ENCODE results near the gene RO60. TPM values are rescaled to one million over a fixed set of nuclear protein-coding genes. Genes with fewer than 3 reads are reported as not detected.

Gene RO60
- total and polyA plus RNA-seq, 2 of the 13 experiments (the other 11 are each of a cell fraction or from before 2014, with no cell fraction given): 20.3 to 53.7 TPM

DNA sequence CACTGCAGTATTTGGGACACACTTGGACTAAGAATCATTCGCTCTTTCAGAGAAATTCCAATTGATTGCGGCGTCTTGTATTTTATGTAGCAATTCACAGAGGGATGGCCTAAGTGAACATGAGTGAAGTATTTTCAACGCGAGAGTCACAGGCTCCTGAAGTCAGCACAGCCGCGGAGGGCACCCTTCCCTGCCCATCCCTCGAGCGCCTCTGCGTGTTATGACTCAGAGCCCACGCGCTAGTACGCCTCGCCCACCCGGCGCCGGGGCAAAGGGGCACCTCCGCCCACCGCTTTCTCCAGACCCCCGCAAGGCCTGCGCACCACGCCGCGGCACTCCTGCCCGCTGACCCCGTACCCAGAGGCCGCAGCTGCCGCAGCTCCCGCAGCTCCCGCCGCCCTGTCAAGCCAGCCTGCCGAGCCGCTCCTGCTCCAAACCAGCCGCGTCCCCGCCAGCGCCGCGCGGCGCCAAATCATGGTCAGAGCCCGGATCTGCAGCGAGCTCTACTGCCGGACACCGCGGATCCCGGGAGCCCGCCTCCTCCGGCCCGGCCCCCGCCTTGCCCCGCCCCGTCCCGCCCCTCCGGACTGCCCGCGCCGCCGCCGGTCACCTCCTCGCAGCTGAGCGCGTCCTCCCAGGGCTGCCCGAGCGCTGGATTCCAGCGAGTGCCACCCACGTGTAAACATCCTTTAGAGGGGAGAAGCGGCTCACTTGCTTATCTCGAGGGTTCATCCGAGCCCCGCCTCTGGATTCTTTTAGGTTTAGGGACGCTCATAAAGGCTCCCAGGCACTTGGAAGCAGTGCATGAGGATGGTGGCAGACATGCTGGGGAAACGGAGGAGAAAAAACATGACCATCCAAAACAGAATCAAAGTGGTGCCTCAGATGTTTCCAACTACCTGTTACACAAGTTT lies 45.8 kb downstream of the RO60 start, which contains the start of gene GLRX2 (continued):
- TF ChIP-seq, protein P1, sequence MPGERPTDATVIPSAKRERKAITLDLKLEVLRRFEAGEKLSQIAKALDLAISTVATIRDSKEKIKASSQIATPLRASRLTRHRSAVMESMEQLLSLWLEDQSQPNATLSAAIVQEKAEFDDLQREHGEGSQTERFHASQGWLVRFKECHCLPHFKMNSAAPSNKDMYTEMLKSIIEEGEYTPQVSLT (CRISPR knock-in tag; IDR thresholded peaks at IDR 0.05; ENCODE audit: borderline replicate concordance, low read depth): no peak
- TF ChIP-seq ZNF619 (CRISPR knock-in tag; IDR thresholded peaks at IDR 0.05) (no peak), ZNF264 (CRISPR knock-in tag; IDR thresholded peaks at IDR 0.05) (no peak), PHF8 (CRISPR knock-in tag; IDR thresholded peaks at IDR 0.05) (peak; percentile 82), TBL1XR1 (IDR thresholded peaks at IDR 0.05; ENCODE audit: borderline replicate concordance, low read length, partially characterized antibody) (peak; percentile 21), ZNF317 (CRISPR knock-in tag; IDR thresholded peaks at IDR 0.05) (no peak), ARID2 (CRISPR knock-in tag; IDR thresholded peaks at IDR 0.05; ENCODE audit: borderline replicate concordance) (no peak), ZNF629 (CRISPR knock-in tag; conservative IDR thresholded peaks at IDR 0.05) (0 out of 2 replicates have a peak, but pooled peaks have one; percentile 23), ZC3H4 (CRISPR knock-in tag; IDR thresholded peaks at IDR 0.05; ENCODE audit: borderline replicate concordance) (no peak), ZKSCAN8 (CRISPR knock-in tag; IDR thresholded peaks at IDR 0.05; ENCODE audit: borderline replicate concordance) (0 out of 2 replicates have a peak, but pooled peaks have one; percentile 19), SP1 (IDR thresholded peaks at IDR 0.05) (no peak), SP1 (CRISPR knock-in tag; IDR thresholded peaks at IDR 0.05) (peak; percentile 75), CEBPB (IDR thresholded peaks at IDR 0.05; ENCODE audit: borderline replicate concordance, low read depth, low read length) (0 out of 2 replicates have a peak, but pooled peaks have one; percentile 23), ATF7-NPFF (CRISPR knock-in tag; IDR thresholded peaks at IDR 0.05; ENCODE audit: low read depth) (peak; percentile 66; the same call in 1 of the 2 replicates), NFE2L1 (CRISPR knock-in tag; IDR thresholded peaks at IDR 0.05; ENCODE audit: borderline replicate concordance) (no peak), SSRP1 (CRISPR knock-in tag; IDR thresholded peaks at IDR 0.05) (no peak), ZNF558 (CRISPR knock-in tag; IDR thresholded peaks at IDR 0.05; ENCODE audit: borderline replicate concordance) (no peak), DNMT1 (CRISPR knock-in tag; IDR thresholded peaks at IDR 0.05) (0 out of 2 replicates have a peak, but pooled peaks have one; percentile 54)
- TF ChIP-seq, protein P2, sequence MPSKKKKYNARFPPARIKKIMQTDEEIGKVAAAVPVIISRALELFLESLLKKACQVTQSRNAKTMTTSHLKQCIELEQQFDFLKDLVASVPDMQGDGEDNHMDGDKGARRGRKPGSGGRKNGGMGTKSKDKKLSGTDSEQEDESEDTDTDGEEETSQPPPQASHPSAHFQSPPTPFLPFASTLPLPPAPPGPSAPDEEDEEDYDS (CRISPR knock-in tag; IDR thresholded peaks at IDR 0.05): peak; percentile 57
- TF ChIP-seq, protein P3, sequence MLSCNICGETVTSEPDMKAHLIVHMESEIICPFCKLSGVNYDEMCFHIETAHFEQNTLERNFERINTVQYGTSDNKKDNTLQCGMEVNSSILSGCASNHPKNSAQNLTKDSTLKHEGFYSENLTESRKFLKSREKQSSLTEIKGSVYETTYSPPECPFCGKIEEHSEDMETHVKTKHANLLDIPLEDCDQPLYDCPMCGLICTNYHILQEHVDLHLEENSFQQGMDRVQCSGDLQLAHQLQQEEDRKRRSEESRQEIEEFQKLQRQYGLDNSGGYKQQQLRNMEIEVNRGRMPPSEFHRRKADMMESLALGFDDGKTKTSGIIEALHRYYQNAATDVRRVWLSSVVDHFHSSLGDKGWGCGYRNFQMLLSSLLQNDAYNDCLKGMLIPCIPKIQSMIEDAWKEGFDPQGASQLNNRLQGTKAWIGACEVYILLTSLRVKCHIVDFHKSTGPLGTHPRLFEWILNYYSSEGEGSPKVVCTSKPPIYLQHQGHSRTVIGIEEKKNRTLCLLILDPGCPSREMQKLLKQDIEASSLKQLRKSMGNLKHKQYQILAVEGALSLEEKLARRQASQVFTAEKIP (CRISPR knock-in tag; IDR thresholded peaks at IDR 0.05; ENCODE audit: borderline replicate concordance): no peak
- TF ChIP-seq, protein P4, sequence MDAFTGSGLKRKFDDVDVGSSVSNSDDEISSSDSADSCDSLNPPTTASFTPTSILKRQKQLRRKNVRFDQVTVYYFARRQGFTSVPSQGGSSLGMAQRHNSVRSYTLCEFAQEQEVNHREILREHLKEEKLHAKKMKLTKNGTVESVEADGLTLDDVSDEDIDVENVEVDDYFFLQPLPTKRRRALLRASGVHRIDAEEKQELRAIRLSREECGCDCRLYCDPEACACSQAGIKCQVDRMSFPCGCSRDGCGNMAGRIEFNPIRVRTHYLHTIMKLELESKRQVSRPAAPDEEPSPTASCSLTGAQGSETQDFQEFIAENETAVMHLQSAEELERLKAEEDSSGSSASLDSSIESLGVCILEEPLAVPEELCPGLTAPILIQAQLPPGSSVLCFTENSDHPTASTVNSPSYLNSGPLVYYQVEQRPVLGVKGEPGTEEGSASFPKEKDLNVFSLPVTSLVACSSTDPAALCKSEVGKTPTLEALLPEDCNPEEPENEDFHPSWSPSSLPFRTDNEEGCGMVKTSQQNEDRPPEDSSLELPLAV (CRISPR knock-in tag; conservative IDR thresholded peaks at IDR 0.05; ENCODE audit: low read depth): no peak
- TF ChIP-seq, protein P5, sequence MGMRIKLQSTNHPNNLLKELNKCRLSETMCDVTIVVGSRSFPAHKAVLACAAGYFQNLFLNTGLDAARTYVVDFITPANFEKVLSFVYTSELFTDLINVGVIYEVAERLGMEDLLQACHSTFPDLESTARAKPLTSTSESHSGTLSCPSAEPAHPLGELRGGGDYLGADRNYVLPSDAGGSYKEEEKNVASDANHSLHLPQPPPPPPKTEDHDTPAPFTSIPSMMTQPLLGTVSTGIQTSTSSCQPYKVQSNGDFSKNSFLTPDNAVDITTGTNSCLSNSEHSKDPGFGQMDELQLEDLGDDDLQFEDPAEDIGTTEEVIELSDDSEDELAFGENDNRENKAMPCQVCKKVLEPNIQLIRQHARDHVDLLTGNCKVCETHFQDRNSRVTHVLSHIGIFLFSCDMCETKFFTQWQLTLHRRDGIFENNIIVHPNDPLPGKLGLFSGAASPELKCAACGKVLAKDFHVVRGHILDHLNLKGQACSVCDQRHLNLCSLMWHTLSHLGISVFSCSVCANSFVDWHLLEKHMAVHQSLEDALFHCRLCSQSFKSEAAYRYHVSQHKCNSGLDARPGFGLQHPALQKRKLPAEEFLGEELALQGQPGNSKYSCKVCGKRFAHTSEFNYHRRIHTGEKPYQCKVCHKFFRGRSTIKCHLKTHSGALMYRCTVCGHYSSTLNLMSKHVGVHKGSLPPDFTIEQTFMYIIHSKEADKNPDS (CRISPR knock-in tag; IDR thresholded peaks at IDR 0.05): no peak

All from HepG2 (cell line).